Immature natural killer cell (primary cell): ENCODE results near the gene SRSF5. TPM values are rescaled to one million over a fixed set of nuclear protein-coding genes. Genes with fewer than 3 reads are reported as not detected.

Experiments
- DNase-seq, 3 donors: peaks; one replicate each; pipeline ENCODE4 v3.0.0; 2022; ENCODE audit warnings: mixed read lengths in 1 of 3
- H3K27ac Mint-ChIP-seq, 6 donors: one replicate each; pipeline ENCODE4 v1.8.0; 2020; ENCODE audit warnings: mixed read lengths in 6 of 6, mild to moderate bottlenecking in 5 of 6, inconsistent platforms in 4 of 6, moderate library complexity in 3 of 6
- H3K27me3 Mint-ChIP-seq, 3 donors: one replicate each; pipeline ENCODE4 v1.8.0; 2020 to 2021; ENCODE audit warnings: low read depth in 3 of 3, mild to moderate bottlenecking in 3 of 3, mixed read lengths in 3 of 3, moderate library complexity in 3 of 3, inconsistent platforms in 1 of 3
- H3K36me3 Mint-ChIP-seq, 3 donors: one replicate each; pipeline ENCODE4 v1.8.0; 2020; ENCODE audit warnings: mixed read lengths in 3 of 3, inconsistent platforms in 2 of 3, mild to moderate bottlenecking in 2 of 3
- H3K4me1 Mint-ChIP-seq, 2 donors: one replicate each; pipeline ENCODE4 v1.8.0; 2020; ENCODE audit warnings: inconsistent platforms in 2 of 2, mild to moderate bottlenecking in 2 of 2, mixed read lengths in 2 of 2, moderate library complexity in 1 of 2
- H3K4me3 Mint-ChIP-seq, 5 donors: one replicate each; pipeline ENCODE4 v1.8.0; 2020; ENCODE audit warnings: mild to moderate bottlenecking in 5 of 5, mixed read lengths in 5 of 5, inconsistent platforms in 3 of 5, moderate library complexity in 3 of 5
- H3K9me3 Mint-ChIP-seq, 6 donors: one replicate each; pipeline ENCODE4 v1.8.0; 2020; ENCODE audit warnings: mild to moderate bottlenecking in 6 of 6, mixed read lengths in 6 of 6, inconsistent platforms in 4 of 6, moderate library complexity in 3 of 6
- polyA plus RNA-seq, 3 donors: library from polyadenylated mRNA; unstranded; fragments of 300-500 nt; fragmentation: Illumina TruSeq; gene quantifications; one replicate each; pipeline ENCODE4 v1.2.3, GENCODE V29; 2021

The SRSF5 gene
- polyA plus RNA-seq, 3 donors from 2014 or later, result 635 to 806 (median 639) TPM

- Mint-ChIP-seq H3K27me3 (peaks cover 0 to 2% (median 2%) of the 10 kb centered on the region in 3 donors), H3K4me1 (peaks cover 0 to 5% of the 10 kb centered on the region in 2 donors), H3K27ac (no peak overlapping the region), H3K4me3 (no peak overlapping the region), H3K9me3 (no peaks in the 10 kb centered on the region), H3K36me3 (no peaks in the 10 kb centered on the region)
- DNase-seq, result no peak
These were observed 54.0 kb downstream of the SRSF5 start for GRCh38 chr14:69820991-69821390.

Other genes starting within 250 kb of the SRSF5 start
- gene CCDC177, start 192.3 kb upstream of the SRSF5 start, polyA plus RNA-seq, result not detected
- gene SUSD6, start 155.5 kb upstream of the SRSF5 start, polyA plus RNA-seq, result 10 to 100 TPM; 13.0 to 24.1 (median 15.5) TPM
- under 1 TPM in 1 of 3 donors, not detected in 2; 0.09 TPM for gene SLC10A1, start 30.1 kb downstream of the SRSF5 start, polyA plus RNA-seq
- gene SMOC1, start 112.3 kb downstream of the SRSF5 start, polyA plus RNA-seq, result not detected